HG02610 (cell line): ENCODE results near the gene GPR82.
"Not testable (repeated sequence)": the region's sequence is repeated elsewhere in the genome, so short reads cannot be mapped to it uniquely, and the experiment has no call there.

Source experiments
- ATAC-seq: cut with Tn5 transposase; IDR thresholded peaks from one replicate; pipeline ENCODE4 v1.9.1; 2021; ENCODE audit warnings: mild to moderate bottlenecking, moderate library complexity; ENCODE audit not compliant: unreplicated experiment

Gene GPR82

GRCh38 chrX:41718481-41719235, 5.3 kb upstream of the GPR82 start:
- ATAC-seq = no peak

DNA sequence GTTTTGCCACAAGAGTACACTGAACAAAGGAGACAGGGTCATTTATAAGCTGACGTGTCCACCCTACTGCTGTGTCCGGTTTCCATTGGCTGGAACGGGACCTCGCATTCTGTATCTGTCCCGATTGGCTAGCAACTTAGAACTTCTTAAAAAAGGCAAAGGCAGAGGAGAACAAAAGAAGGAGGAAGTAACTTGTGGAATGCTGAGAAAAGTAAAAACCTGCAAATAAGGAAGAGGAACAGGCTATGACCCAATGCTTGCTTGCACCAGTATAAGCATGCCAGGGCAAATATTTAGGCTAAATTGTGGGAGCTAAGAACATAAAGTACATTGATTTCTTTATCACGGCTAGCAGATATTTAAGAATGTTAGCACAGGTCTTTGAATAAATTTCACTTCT, 4.4 kb upstream of the GPR82 start:
- ATAC-seq = not testable (repeated sequence)

- ATAC-seq = peak; percentile 89
These were observed 3.7 kb upstream of the GPR82 start for GRCh38 chrX:41720125-41720779.

DNA sequence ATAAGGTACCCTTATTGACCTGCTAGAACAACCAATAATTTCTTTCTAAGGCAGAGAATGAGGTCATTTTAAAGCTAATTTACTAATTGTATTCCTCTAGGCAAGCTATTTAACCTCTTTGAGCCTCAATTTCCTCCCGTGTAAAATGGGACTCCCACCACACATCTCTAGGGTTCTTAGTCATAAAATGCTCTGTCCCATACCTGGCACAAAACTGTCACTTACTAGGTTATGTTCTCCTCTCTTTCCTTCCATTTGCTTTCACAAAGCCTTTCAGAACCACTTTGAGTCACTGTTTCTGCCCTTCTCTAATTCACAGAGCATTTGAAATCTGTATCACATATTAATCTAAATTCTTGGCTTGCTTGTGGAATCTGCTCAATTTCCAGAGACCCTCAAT, 2.4 kb upstream of the GPR82 start:
- ATAC-seq = no peak

DNA sequence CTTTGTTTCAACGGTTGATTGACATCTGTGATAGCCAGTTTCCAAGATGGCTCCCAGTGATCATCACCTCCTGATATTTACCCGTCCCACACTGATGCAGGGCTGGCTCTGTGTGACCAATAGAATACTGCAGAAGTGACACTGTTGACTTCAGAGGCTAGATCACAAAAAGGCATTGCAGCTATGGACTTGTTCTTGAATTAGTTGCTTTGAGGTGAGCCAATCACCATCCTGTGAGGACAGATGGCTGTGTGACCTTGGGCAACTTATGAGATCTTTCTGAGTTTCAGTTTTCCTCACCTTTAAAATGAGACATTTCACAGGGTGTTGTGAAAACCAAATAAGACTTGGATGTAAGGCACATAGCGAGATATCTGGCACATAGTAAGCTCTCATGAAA, 1.8 kb upstream of the GPR82 start:
- no peak for ATAC-seq

GRCh38 chrX:41722816-41723618, 964 bp upstream of the GPR82 start:
- no peak for ATAC-seq

- no peak for ATAC-seq
These were observed 4.1 kb downstream of the GPR82 start for GRCh38 chrX:41728125-41728524.

- no peak for ATAC-seq
These were observed 6.1 kb downstream of the GPR82 start for GRCh38 chrX:41730081-41730480.

GRCh38 chrX:41732260-41732659, 8.3 kb downstream of the GPR82 start:
- no peak for ATAC-seq

- peak; percentile 98 for ATAC-seq
These were observed 10.0 kb downstream of the GPR82 start for GRCh38 chrX:41733939-41734338.

- ATAC-seq = no peak
These were observed 10.5 kb downstream of the GPR82 start for GRCh38 chrX:41734530-41734929.

- ATAC-seq = no peak
These were observed 13.1 kb downstream of the GPR82 start for GRCh38 chrX:41737065-41737464.

- ATAC-seq = no peak
These were observed 15.9 kb downstream of the GPR82 start for GRCh38 chrX:41739871-41740270.

- no peak for ATAC-seq
These were observed 26.7 kb downstream of the GPR82 start for GRCh38 chrX:41750716-41751115.

DNA sequence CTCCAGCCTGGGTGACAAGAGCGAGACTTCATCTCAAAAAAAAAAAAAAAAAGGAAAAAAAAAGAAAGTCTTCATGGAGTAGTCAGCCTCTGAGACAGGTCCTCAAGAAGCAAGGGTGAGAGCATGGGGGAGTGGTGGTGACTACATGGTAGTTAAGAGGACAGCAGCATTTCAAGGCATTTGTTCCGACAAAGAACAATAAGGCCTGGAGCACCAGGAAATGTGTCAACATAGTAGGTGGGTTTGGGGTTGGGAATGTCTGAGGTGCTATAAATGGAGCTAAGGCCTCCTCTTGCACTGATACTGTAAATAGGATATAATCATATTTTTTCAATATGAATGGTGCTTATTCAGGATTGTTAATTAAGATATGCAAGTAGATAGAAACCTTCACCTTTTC, 34.4 kb downstream of the GPR82 start:
- no peak for ATAC-seq

DNA sequence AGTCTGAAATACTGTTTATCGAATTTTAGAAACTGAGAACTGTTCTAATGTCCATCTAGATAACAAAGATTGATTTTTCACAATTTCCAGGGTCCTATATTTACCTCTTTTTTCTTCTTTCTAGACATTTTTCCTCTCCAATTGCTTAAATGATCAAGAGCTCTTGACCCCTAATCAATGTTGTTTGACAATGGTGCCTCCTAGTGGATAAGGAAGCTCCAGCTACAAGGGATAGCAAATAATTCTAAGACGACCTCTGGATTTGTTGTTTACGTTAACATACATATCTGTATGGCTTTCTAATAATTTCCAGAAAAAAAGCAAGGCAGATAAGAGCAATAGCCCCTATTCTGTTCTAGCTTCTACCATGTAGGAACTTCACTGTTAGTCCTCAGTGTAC, 35.8 kb downstream of the GPR82 start:
- ATAC-seq = no peak

- no peak for ATAC-seq
These were observed 37.2 kb downstream of the GPR82 start for GRCh38 chrX:41761169-41761568.

GRCh38 chrX:41761702-41762101, 37.7 kb downstream of the GPR82 start:
- no peak for ATAC-seq

DNA sequence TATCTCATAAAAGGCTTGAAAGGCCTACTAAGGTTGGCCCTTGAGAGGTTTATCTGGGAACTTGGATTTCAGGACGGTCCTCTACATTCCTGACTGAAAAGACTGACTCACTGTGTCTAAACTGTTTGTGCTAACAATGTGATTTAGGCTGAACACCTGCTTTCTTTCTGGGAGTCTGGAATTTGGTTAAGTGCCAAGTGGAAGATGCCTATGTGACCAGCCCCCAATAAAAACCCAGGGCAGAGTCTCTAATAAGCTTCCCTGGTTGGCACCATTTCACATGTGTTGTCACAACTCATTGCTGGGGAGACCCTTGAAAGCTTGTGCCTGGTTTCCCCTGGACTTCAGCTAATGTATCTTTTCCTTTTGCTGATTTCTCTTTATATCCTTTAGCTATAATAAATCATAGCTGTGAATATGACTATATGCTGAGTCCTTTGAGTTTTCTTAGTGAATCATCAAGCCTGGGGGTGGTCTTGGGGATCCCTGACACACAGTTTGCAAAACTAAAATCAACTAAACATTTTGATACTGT, 55.1 kb downstream of the GPR82 start:
- ATAC-seq = no peak
